Nephron (organoid): ENCODE measurements around the gene POLR3E.

Source experiments
- H3K27ac Mint-ChIP-seq, 3 experiments: 2 replicates each; pipeline ENCODE4 v1.8.0; 2020; ENCODE audit warnings: mixed read lengths in 3 of 3, mild to moderate bottlenecking in 2 of 3, moderate library complexity in 1 of 3
- H3K27me3 Mint-ChIP-seq: 2 replicates; pipeline ENCODE4 v1.8.0; 2021; ENCODE audit warnings: low read depth, mild to moderate bottlenecking, moderate library complexity, mixed read lengths
- H3K36me3 Mint-ChIP-seq: 2 replicates; pipeline ENCODE4 v1.8.0; 2020; ENCODE audit warnings: low read depth, mixed read lengths
- H3K4me1 Mint-ChIP-seq: 2 replicates; pipeline ENCODE4 v1.8.0; 2020; ENCODE audit warnings: mixed read lengths
- H3K4me3 Mint-ChIP-seq, 3 experiments: 2 replicates each; pipeline ENCODE4 v1.8.0; 2020; ENCODE audit warnings: mild to moderate bottlenecking in 3 of 3, mixed read lengths in 3 of 3, moderate library complexity in 2 of 3
- H3K9me3 Mint-ChIP-seq: 2 replicates; pipeline ENCODE4 v1.8.0; 2020; ENCODE audit warnings: mixed read lengths
- TF ChIP-seq, protein P1 (sequence below), 3 experiments: fragments of 200-600 bp; sonication (generic); IDR thresholded peaks; one replicate each; pipeline ENCODE4 v1.5.0; 2021; ENCODE audit warnings: antibody characterized with exemption in 3 of 3; ENCODE audit not compliant: unreplicated experiment in 3 of 3

Gene POLR3E

DNA sequence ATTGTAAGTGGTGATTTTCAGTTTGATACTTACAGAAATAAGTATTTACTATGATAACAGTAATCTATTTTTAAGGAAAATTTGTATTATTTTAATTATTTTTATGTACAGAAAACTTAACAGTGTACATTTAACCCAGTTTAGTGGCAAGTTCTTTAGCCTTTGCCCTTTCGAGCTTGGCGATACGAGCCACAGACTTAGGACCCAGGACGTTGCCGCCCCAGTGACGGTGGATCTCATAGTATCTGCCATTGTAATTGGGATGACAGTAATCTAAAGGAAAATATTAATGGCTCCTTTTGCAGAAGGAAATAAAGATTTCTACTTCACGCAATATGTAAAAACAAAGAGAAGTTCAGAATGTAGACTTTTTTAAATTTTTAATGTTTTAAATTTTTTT, 82.4 kb downstream of the POLR3E start:
- peaks cover 6% of the 10 kb centered on the region for H3K27me3 Mint-ChIP-seq
- H3K4me3 Mint-ChIP-seq: no peak overlapping the region
- H3K4me1 Mint-ChIP-seq: peaks cover 10% of the 10 kb centered on the region
- H3K27ac Mint-ChIP-seq: no peak overlapping the region
- no peaks in the 10 kb centered on the region for H3K36me3 Mint-ChIP-seq
- H3K9me3 Mint-ChIP-seq: no peaks in the 10 kb centered on the region
- TF ChIP-seq, protein P1, sequence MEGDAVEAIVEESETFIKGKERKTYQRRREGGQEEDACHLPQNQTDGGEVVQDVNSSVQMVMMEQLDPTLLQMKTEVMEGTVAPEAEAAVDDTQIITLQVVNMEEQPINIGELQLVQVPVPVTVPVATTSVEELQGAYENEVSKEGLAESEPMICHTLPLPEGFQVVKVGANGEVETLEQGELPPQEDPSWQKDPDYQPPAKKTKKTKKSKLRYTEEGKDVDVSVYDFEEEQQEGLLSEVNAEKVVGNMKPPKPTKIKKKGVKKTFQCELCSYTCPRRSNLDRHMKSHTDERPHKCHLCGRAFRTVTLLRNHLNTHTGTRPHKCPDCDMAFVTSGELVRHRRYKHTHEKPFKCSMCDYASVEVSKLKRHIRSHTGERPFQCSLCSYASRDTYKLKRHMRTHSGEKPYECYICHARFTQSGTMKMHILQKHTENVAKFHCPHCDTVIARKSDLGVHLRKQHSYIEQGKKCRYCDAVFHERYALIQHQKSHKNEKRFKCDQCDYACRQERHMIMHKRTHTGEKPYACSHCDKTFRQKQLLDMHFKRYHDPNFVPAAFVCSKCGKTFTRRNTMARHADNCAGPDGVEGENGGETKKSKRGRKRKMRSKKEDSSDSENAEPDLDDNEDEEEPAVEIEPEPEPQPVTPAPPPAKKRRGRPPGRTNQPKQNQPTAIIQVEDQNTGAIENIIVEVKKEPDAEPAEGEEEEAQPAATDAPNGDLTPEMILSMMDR (IDR thresholded peaks at IDR 0.05; ENCODE audit: unreplicated experiment in 3 of 3): no peak

DNA sequence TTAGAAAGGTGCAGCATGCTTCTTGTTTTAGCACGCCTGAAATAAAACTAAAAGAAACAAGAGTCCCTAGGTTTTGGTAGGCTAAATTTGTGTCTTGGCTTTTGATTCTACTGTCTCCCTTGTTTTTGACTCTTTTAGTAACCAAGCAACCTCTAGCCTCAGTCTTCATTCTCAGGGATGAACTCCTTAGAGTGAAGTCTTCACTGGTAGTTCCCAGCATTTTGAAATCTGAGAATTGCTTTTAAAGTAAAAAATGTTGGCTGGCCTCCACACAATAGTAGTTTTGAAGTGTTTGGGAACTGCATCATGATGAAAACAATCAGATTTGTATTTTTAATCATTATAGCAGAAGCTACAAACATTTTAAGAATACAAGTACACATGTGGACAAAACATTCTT, 83.3 kb downstream of the POLR3E start:
- Mint-ChIP-seq H3K27me3 (peaks cover 4% of the 10 kb centered on the region), H3K36me3 (no peaks in the 10 kb centered on the region), H3K4me1 (peaks cover 11% of the 10 kb centered on the region), H3K9me3 (no peaks in the 10 kb centered on the region), H3K4me3 (no peak overlapping the region), H3K27ac (peak overlapping the region in 2 of 3 experiments; percentile 14 to 17)
- TF ChIP-seq, protein P1 (IDR thresholded peaks at IDR 0.05; ENCODE audit: unreplicated experiment in 3 of 3): no peak

DNA sequence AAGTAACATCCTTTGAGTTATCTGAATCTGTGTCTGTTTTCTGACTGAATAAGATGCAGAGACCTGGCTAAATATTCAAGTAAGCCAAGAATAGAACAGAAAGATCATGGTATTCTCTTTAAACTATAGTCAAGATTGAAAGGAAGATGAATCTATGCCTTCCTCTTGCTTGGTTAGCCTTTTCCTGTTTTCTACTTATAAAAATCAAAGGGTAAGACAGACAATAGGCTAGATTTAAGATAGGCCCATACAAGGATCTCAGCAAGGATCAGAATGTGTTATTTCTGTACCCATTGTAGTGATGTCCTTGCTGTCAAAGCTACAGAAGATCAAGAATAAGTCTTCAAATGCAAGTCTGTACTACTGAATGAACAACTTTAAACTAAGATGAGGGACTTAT, 84.2 kb downstream of the POLR3E start:
- H3K36me3 Mint-ChIP-seq: no peaks in the 10 kb centered on the region
- no peak overlapping the region for H3K27ac Mint-ChIP-seq
- TF ChIP-seq, protein P1 (IDR thresholded peaks at IDR 0.05; ENCODE audit: unreplicated experiment in 3 of 3): no peak
- H3K4me3 Mint-ChIP-seq: no peak overlapping the region
- peaks cover 14% of the 10 kb centered on the region for H3K4me1 Mint-ChIP-seq
- no peaks in the 10 kb centered on the region for H3K27me3 Mint-ChIP-seq
- H3K9me3 Mint-ChIP-seq: no peaks in the 10 kb centered on the region

DNA sequence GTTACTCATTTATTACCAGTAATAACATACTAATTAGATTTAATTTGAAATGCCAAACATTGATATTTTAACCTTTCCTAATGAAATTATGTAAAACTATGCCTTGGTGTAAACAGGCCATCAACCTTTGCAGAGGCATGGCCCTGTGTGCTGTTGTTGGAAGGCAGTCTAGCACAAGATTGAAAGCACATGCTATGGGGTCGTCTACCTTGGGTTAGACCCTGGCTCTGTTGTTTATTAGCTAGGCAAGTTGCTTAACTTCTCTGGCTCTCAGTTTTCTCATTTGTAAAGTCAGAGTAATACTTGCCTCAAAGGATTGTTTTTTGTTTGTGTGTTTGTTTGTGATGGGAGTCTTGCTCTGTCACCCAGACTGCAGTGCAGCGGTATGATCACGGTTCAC, 86.6 kb downstream of the POLR3E start:
- H3K4me3 Mint-ChIP-seq: no peak overlapping the region
- H3K27me3 Mint-ChIP-seq: no peaks in the 10 kb centered on the region
- H3K9me3 Mint-ChIP-seq: no peaks in the 10 kb centered on the region
- H3K36me3 Mint-ChIP-seq: no peaks in the 10 kb centered on the region
- peaks cover 27% of the 10 kb centered on the region for H3K4me1 Mint-ChIP-seq
- no peak overlapping the region for H3K27ac Mint-ChIP-seq
- TF ChIP-seq, protein P1 (IDR thresholded peaks at IDR 0.05; ENCODE audit: unreplicated experiment in 3 of 3): no peak
